IPS-15b (cell line): ENCODE measurements around the gene TRMT2B.

Source experiments
- H3K27me3 ChIP-seq: one replicate; pipeline ENCODE4 v1.6.1; 2013; ENCODE audit warnings: low read length; ENCODE audit not compliant: control insufficient read depth, insufficient read depth
- H3K36me3 ChIP-seq: one replicate; pipeline ENCODE4 v1.6.1; 2013; ENCODE audit warnings: low read length; ENCODE audit not compliant: control insufficient read depth, insufficient read depth
- H3K4me1 ChIP-seq: one replicate; pipeline ENCODE4 v1.6.1; 2013; ENCODE audit warnings: mild to moderate bottlenecking, low read length; ENCODE audit not compliant: control insufficient read depth, insufficient read depth
- H3K4me3 ChIP-seq: one replicate; pipeline ENCODE4 v1.5.1; 2013; ENCODE audit warnings: low read depth, low read length
- H3K9ac ChIP-seq: one replicate; pipeline ENCODE4 v1.6.1; 2013; ENCODE audit warnings: low read depth, mild to moderate bottlenecking, low read length
- H3K9me3 ChIP-seq: one replicate; pipeline ENCODE4 v1.6.1; 2013; ENCODE audit warnings: mild to moderate bottlenecking, low read length; ENCODE audit not compliant: control insufficient read depth, insufficient read depth

The TRMT2B gene

DNA sequence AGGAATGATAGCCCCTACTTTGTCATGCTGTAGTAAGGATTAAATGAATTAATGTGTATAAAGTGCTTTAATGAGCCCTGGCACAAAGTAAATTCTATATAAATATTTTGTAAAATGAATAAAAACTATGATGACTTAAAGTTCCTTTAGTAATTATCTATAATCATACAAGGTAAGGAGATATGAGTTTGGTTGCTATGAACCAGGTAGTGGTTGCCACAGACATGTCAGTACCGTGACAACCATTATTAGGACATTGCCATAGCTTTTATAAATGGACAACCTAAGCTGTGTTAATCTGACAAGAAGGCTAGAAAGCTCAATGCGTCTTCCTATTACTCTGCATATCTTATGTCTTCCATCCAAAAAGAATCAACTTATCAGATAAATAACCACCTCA is 82.5 kb downstream of the TRMT2B start, which contains the start of gene ARL13A:
Gene ARL13A (plus strand): TSS at position 301 of the 400 bp plus-strand sequence. CDS start 3,982 bp downstream, outside the sequence.
- Histone ChIP-seq H3K9ac (no peak within 1 kb of the TSS), H3K27me3 (no peaks in the 10 kb centered on the region), H3K4me3 (no peak within 1 kb of the TSS), H3K4me1 (no peaks in the 10 kb centered on the region), H3K36me3 (no peaks in the 10 kb centered on the region), H3K9me3 (no peaks in the 10 kb centered on the region)

DNA sequence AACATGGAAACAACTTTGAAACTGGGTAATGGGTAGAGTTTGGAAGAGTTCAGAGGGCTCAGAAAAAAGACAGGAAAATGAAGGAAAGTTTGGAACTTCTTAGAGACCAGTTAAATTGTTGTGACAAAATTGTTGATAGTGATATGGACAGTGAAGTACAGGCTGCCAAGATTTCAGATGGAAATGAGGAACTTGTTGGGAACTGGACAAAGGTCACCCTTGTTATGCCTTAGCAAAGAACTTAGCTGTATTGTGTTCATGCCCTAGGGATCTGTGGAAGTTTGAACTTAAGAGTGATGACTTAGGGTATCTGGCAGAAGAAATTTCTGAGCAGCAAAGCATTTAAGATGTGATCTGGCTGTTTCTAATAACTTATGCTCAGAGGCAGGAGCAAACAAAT is 87.5 kb downstream of the TRMT2B start:
- H3K36me3 ChIP-seq = no peaks in the 10 kb centered on the region
- no peaks in the 10 kb centered on the region for H3K4me1 ChIP-seq
- H3K27me3 ChIP-seq = no peaks in the 10 kb centered on the region
- no peaks in the 10 kb centered on the region for H3K9me3 ChIP-seq
- no peak overlapping the region for H3K9ac ChIP-seq
- H3K4me3 ChIP-seq = no peak overlapping the region

DNA sequence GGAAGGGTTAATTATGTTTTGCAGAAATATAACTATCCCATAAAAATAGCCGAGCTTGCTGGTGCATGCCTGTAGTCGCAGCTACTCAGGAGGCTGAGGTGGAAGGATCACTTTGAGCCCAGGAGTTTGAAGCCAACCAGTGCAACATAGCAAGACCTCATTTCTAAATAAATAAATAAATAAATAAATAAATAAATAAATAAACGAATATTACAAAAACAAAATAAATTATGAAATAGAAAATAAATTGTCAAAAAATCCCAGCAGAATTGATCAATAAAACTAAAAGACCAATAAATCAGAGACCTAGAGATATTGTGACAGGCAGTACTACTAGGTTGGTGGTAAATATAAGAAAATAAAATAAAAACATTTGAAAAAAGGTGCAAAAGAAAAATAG is 89.1 kb downstream of the TRMT2B start:
- H3K9ac ChIP-seq = no peak overlapping the region
- no peaks in the 10 kb centered on the region for H3K9me3 ChIP-seq

More for the DNA sequence above, 89.1 kb downstream of the TRMT2B start:
- Histone ChIP-seq H3K4me1 (no peaks in the 10 kb centered on the region), H3K36me3 (no peaks in the 10 kb centered on the region), H3K27me3 (no peaks in the 10 kb centered on the region), H3K4me3 (no peak overlapping the region)
